GM12878 (cell line): Measurements from ENCODE around the gene STXBP2. TPM values are rescaled to one million over a fixed set of nuclear protein-coding genes. Genes with fewer than 3 reads are reported as not detected.
A peak's percentile ranks its signal among the peaks of the same experiment; 100 is the strongest.

Experiments used
- BACH1 ChIP-seq: fragments of 450-650 bp; IDR thresholded peaks from 2 replicates; pipeline ENCODE4 v1.6.1; 2017; ENCODE audit warnings: mild to moderate bottlenecking, borderline replicate concordance
- E4F1 ChIP-seq: fragments of 450-650 bp; IDR thresholded peaks from 2 replicates; pipeline ENCODE4 v1.6.1; 2018; ENCODE audit warnings: borderline replicate concordance, mild to moderate bottlenecking; ENCODE audit not compliant: partially characterized antibody
- IKZF2 ChIP-seq, 2 experiments: fragments of 450-650 bp; IDR thresholded peaks; 2 replicates each; pipeline ENCODE4 v1.6.1; 2017; ENCODE audit warnings: mild to moderate bottlenecking in 2 of 2, moderate library complexity in 2 of 2
- MEF2B ChIP-seq: fragments of 450-650 bp; IDR thresholded peaks from 2 replicates; pipeline ENCODE4 v1.6.1; 2018; ENCODE audit warnings: mild to moderate bottlenecking, moderate library complexity; ENCODE audit not compliant: partially characterized antibody, poor library complexity, severe bottlenecking
- MLLT1 ChIP-seq: fragments of 450-650 bp; IDR thresholded peaks from 2 replicates; pipeline ENCODE4 v1.6.1; 2016; ENCODE audit warnings: mild to moderate bottlenecking
- ZNF687 ChIP-seq: fragments of 450-650 bp; IDR thresholded peaks from 2 replicates; pipeline ENCODE4 v1.6.1; 2017; ENCODE audit warnings: mild to moderate bottlenecking, moderate library complexity
- polyA plus RNA-seq, 11 experiments: library from polyadenylated mRNA; depleted of rRNA in 4 of 11; unstranded in 6 of 11; stranded (reverse) in 5 of 11; fragments of >200 nt; fragmentation: Nextera tagmentation in 4 of 11; fragmentation: Illumina TruSeq in 1 of 11; extraction: Ambion mirVana in 4 of 11; extraction: Trizol in 1 of 11; gene quantifications; 1 replicate in 1 of 11; 2 replicates in 10 of 11; pipeline versions ENCODE4 v1.2.1 to v1.2.3, GENCODE V29; 2011 to 2016; ENCODE audit warnings: inconsistent platforms in 2 of 11, missing spikeins in 2 of 11, low read depth in 1 of 11
- total RNA-seq, 4 experiments: library from RNA; depleted of rRNA in 3 of 4; stranded (reverse); fragments of >200 nt in 3 of 4; fragmentation: Illumina TruSeq in 1 of 4; extraction: Trizol in 1 of 4; gene quantifications; 2 replicates each; pipeline versions ENCODE4 v1.2.1 to v1.2.3, GENCODE V29; 2013 to 2021

The STXBP2 gene
- total and polyA plus RNA-seq, 10 of the 15 experiments (the other 5 are each of a cell fraction or from before 2014, with no cell fraction given): 2.6 to 111 (median 61.4) TPM

- TF ChIP-seq E4F1 (no peak), MLLT1 (0 out of 2 replicates have a peak, but pooled peaks have one; percentile 24), ZNF687 (no peak), IKZF2 (IDR thresholded peaks at IDR 0.05) (0 out of 4 replicates have a peak, but pooled peaks of 1 of the 2 experiments have one; percentile 19), BACH1 (peak; percentile 55; the same call in 1 of the 2 replicates), MEF2B (no peak)
- TF ChIP-seq, all 136 proteins: peak for 23
Observed at GRCh38 chr19:7678971-7679751, 42.3 kb downstream of the STXBP2 start (continued).
